ENCODE measurements around the gene NFIB. TPM values are rescaled to one million over a fixed set of nuclear protein-coding genes. Genes with fewer than 3 reads are reported as not detected.

Gene NFIB
- total and polyA plus RNA-seq, 2 of the 4 experiments (the other 2 are of a cell fraction) = 1.4 to 2.0 TPM

DNA sequence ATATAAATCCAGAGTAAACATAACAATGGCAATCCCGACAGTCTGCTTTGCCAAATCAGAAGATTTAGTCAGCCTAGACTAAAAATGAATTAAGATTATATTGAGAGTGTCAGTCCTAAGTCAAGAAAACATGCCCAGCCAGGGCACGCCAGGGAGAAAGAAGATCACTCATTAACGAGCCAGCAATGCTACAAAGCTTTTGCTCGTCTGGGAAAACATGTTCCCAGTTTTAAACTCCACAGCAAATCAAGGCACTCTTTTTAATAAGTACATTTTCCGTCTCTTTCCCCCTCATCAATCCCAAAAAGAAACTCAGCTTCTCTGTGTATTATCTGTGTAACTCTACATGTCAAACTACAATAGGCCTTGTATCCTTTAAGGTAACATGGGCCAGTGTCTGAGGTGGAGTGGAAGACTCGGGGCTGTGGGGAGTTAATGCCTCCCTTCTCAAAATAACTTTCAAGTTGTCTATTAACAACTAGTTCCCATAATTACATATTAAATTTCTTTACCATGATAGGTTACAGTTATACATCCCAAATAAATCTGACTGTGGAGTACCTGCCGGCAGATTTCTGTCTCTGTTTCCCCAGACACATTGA lies 40.9 kb downstream of the NFIB start:
- H3K79me1 ChIP-seq (ENCODE audit: low read depth in 1 of 2, low read length in 2 of 2) = no peaks in the 10 kb centered on the region
- H3K9ac ChIP-seq (ENCODE audit: low read depth, low read length) = no peak overlapping the region
- no peaks in the 10 kb centered on the region for H3K36me3 ChIP-seq (ENCODE audit: control insufficient read depth, insufficient read depth, low read length)
- no peak overlapping the region for H4K8ac ChIP-seq (ENCODE audit: low read depth in 2 of 2, low read length in 2 of 2)
- intact Hi-C loops (cut with micrococcal nuclease) (no loop called here), dilution Hi-C loops (cut with HindIII; ENCODE audit: low sequenced_read_pairs, unreplicated experiment) (no loop called here), in situ Hi-C loops (cut with MboI; ENCODE audit: low sequenced_read_pairs) (no loop called here)
- H2BK120ac ChIP-seq (ENCODE audit: low read depth, low read length) = no peak overlapping the region
- no peak overlapping the region for H3K56ac ChIP-seq (ENCODE audit: extremely low read depth, insufficient read depth, low read length)
- H3K4me1 ChIP-seq (ENCODE audit: control insufficient read depth, insufficient read depth, low read length) = peaks cover 4% of the 10 kb centered on the region; the same call in 1 of the 2 replicates
- H3K4me3 ChIP-seq (ENCODE audit: insufficient read depth, low read depth, low read length) = no peak overlapping the region
- no peak overlapping the region for H4K91ac ChIP-seq (ENCODE audit: insufficient read depth, low read depth, low read length)
- ATAC-seq (ENCODE audit: low read depth) = no peak
- no peak for DNase-seq
- H3K27me3 ChIP-seq (ENCODE audit: control insufficient read depth, insufficient read depth, low read length) = peaks cover 6% of the 10 kb centered on the region
- no peak overlapping the region for H3K14ac ChIP-seq (replicated peaks; ENCODE audit: low read depth, low read length)
- H3K4ac ChIP-seq (ENCODE audit: low read depth, low read length) = no peak overlapping the region
- no peak overlapping the region for H4K5ac ChIP-seq (ENCODE audit: low read depth, low read length)
- WGBS, 2 experiments (ENCODE audit: extremely low coverage in 2 of 2, insufficient read length in 1 of 2) = 92% methylated on average over 2 of the region's 7 CpGs; no CpG with 5 or more reads in 1 of the 2 experiments
- H2AK5ac ChIP-seq (ENCODE audit: low read depth, low read length) = no peak overlapping the region
- H2BK15ac ChIP-seq (ENCODE audit: low read depth, low read length) = no peak overlapping the region
- 0 out of 2 replicates have a peak, but pooled peaks cover 3% of the 10 kb centered on the region for H3K9me1 ChIP-seq (ENCODE audit: insufficient read depth, low read length)
- H3K27ac ChIP-seq (ENCODE audit: insufficient read depth, low read length) = no peak overlapping the region
- no peak overlapping the region for H2AK9ac ChIP-seq (replicated peaks; ENCODE audit: low read depth, low read length, poor library complexity)
- no peak overlapping the region for H2BK5ac ChIP-seq (ENCODE audit: low read depth, low read length, poor library complexity, severe bottlenecking)
- no TSS peak for BruUV-seq (replicated peaks)
- H2AFZ ChIP-seq (replicated peaks; ENCODE audit: low read length, poor library complexity) = no peak overlapping the region
- H3K18ac ChIP-seq (ENCODE audit: low read depth, low read length) = no peak overlapping the region
- ChIA-PET POLR2A (ENCODE audit: unreplicated experiment) (no interaction called here), CTCF (interaction anchor here (0.7 kb wide), 1 partner anchor 10 kb away, joined by 3 read pairs; no protein-coding TSS in a partner anchor)
- no peaks in the 10 kb centered on the region for H4K20me1 ChIP-seq (ENCODE audit: insufficient read depth, low read length)
- no peaks in the 10 kb centered on the region for H3K9me3 ChIP-seq (ENCODE audit: control insufficient read depth, insufficient read depth, low read length)
- H2BK20ac ChIP-seq (ENCODE audit: low read depth, low read length) = no peak overlapping the region
- no peak overlapping the region for H3K4me2 ChIP-seq (ENCODE audit: low read depth, low read length)
- TF ChIP-seq, protein P1, sequence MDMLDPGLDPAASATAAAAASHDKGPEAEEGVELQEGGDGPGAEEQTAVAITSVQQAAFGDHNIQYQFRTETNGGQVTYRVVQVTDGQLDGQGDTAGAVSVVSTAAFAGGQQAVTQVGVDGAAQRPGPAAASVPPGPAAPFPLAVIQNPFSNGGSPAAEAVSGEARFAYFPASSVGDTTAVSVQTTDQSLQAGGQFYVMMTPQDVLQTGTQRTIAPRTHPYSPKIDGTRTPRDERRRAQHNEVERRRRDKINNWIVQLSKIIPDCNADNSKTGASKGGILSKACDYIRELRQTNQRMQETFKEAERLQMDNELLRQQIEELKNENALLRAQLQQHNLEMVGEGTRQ (IDR thresholded peaks at IDR 0.05; ENCODE audit: low read depth, low read length) = no peak
- no peak for TF ChIP-seq MXI1 (IDR thresholded peaks at IDR 0.05; ENCODE audit: borderline replicate concordance, low read depth, low read length)
- TF ChIP-seq CHD1 (IDR thresholded peaks at IDR 0.05; ENCODE audit: low read depth, low read length) = no peak
- TF ChIP-seq CEBPB (IDR thresholded peaks at IDR 0.05; ENCODE audit: low read depth, low read length) = no peak
- no peak for TF ChIP-seq NFE2L2 (IDR thresholded peaks at IDR 0.05; ENCODE audit: low read depth, low read length)
- TF ChIP-seq SMC3 (IDR thresholded peaks at IDR 0.05; ENCODE audit: low read depth, low read length) = no peak
- no peak for TF ChIP-seq CTCF (conservative IDR thresholded peaks at IDR 0.05; ENCODE audit: low read depth, low read length)
- no peak overlapping the region for H3K23ac ChIP-seq (ENCODE audit: low read depth, low read length)
